Skeletal muscle tissue (tissue), 1 donor: Measurements from ENCODE around the gene OR8D4. TPM values are rescaled to one million over a fixed set of nuclear protein-coding genes. Genes with fewer than 3 reads are reported as not detected.

Experiments used
- total RNA-seq: library from RNA; depleted of rRNA; stranded (reverse); fragments of >200 nt; gene quantifications from one replicate; pipeline ENCODE4 v1.2.3, GENCODE V29; 2014

Gene OR8D4
- total RNA-seq, 1 donor from 2014 or later = under 0.01 TPM

Other genes starting within 250 kb of the OR8D4 start
- 8.9 TPM for gene SCN3B, start 247.5 kb upstream of the OR8D4 start, total RNA-seq
- 9.4 TPM for gene ZNF202, start 160.5 kb upstream of the OR8D4 start, total RNA-seq
- gene OR6X1, start 147.6 kb upstream of the OR8D4 start, total RNA-seq = not detected
- not detected for gene OR6M1, start 95.8 kb upstream of the OR8D4 start, total RNA-seq
- not detected for gene TMEM225, start 16.5 kb upstream of the OR8D4 start, total RNA-seq
- gene OR4D5, start 37.5 kb downstream of the OR8D4 start, total RNA-seq = 0.52 TPM
- gene OR6T1, start 41.7 kb downstream of the OR8D4 start, total RNA-seq = not detected
- gene OR10S1, start 75.6 kb downstream of the OR8D4 start, total RNA-seq = not detected
- not detected for gene OR10G6, start 93.0 kb downstream of the OR8D4 start, total RNA-seq
- not detected for gene OR10G4, start 110.8 kb downstream of the OR8D4 start, total RNA-seq
- not detected for gene OR10G9, start 120.8 kb downstream of the OR8D4 start, total RNA-seq
- gene OR10G8, start 124.6 kb downstream of the OR8D4 start, total RNA-seq = not detected
- gene OR10G7, start 139.2 kb downstream of the OR8D4 start, total RNA-seq = not detected
- gene VWA5A, start 213.3 kb downstream of the OR8D4 start, total RNA-seq = 89.8 TPM